Stimulated activated memory B cell treated with anti-CD40 and anti-IgM and Interleukin-4, amounts not matched to agents 10 μg/mL and 1 μg/mL and 100 μg/mL, for 72 hours (primary cell): ENCODE measurements around the gene LRRC46.
A peak's percentile ranks its signal among the peaks of the same experiment; 100 is the strongest.

ENCODE experiments used
- ATAC-seq: fragments of 150-1000 bp; cut with Tn5 transposase; 2 replicates; pipeline ENCODE4 v1.10.0; 2021
- H3K27ac Mint-ChIP-seq: one replicate; pipeline ENCODE4 v1.8.0; 2022; ENCODE audit warnings: mild to moderate bottlenecking, mixed read lengths
- H3K27me3 Mint-ChIP-seq: one replicate; pipeline ENCODE4 v1.8.0; 2022; ENCODE audit warnings: mixed read lengths
- H3K36me3 Mint-ChIP-seq: one replicate; pipeline ENCODE4 v1.8.0; 2022; ENCODE audit warnings: mixed read lengths
- H3K4me1 Mint-ChIP-seq: one replicate; pipeline ENCODE4 v1.8.0; 2022; ENCODE audit warnings: mixed read lengths
- H3K4me3 Mint-ChIP-seq: one replicate; pipeline ENCODE4 v1.8.0; 2022; ENCODE audit warnings: mild to moderate bottlenecking, moderate library complexity, mixed read lengths
- H3K9me3 Mint-ChIP-seq: one replicate; pipeline ENCODE4 v1.8.0; 2022; ENCODE audit warnings: mixed read lengths

The LRRC46 gene, protein sequence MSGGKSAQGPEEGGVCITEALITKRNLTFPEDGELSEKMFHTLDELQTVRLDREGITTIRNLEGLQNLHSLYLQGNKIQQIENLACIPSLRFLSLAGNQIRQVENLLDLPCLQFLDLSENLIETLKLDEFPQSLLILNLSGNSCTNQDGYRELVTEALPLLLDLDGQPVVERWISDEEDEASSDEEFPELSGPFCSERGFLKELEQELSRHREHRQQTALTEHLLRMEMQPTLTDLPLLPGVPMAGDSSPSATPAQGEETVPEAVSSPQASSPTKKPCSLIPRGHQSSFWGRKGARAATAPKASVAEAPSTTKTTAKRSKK

DNA sequence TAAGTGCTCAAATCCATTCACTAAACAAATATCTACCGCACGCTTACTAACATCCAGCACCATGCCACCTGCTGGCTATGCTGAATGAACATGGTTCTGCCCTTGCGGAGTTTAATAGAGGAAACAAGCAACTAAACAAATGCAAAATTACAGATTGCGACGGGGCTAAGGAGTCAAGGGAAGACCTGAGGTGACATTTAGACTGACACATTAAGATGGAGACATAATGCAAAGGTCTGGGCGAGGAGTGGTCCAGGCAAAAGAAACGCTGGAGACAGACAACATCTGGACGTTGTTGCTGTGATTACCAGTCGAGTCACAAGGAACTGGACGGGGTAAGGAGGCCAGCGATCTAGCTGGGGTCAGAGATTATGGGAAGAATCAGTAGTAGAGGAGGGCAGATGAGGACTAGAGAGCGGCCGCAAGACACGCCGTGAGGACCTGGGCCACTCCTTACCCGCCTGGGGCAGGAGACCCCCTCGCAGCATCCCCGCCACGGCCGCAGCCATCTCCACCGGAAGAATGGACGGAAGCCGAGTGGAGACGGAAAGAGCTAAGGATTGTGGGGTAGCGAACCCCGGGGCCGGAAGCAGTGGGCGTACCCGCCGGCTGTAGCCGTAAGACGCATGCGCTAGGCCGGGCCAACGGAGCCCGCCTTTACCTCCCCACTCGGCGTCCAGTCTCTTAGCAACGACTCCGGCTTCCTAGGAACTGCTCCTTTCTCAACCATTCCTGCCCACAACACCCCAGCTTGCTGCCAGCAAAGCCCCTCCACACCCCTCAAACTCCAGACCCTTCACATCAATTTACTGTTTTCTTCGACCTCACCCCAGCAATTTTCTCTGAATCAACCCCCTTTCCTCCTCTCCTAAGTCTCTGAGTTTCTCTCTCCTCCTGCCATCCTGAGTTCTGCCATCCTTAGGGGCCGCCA lies at the start of gene LRRC46, which contains the start of gene MRPL10:
Gene LRRC46, plus strand, starts transcription at position 668 of the 931 bp plus-strand sequence. CDS start 320 bp downstream, outside the sequence.
Gene MRPL10, minus strand, starts transcription at position 539 of the 931 bp plus-strand sequence. Its CDS starts 30 bp downstream, at position 509.
- peak; percentile 94 for ATAC-seq

DNA sequence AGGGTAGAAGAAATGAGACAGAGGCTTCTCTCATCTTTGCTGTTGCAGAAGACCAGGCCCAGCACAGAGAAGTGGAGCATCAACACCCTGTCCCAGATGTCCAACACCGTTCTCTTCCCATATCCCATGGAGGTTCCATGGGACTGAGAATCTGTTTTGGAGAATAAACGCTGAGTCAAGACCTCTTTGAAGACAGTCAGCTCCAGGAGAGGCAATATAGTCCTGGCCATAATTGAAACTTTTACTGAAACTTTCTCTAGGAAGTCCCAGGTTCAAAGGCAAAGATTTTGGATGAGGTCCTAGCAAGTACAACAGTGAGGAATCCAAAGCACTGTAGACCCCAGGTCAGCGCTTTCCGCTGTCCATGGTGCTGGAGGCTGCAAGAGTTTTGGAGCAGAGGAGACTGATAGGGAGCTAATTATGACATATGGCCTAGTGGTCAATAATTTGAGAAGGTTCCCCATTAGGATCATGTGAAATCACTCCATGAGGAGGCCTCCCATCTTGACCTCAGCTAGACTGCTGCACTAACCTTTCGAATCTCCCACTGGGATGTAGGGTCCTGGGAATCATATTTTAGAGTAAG lies 45.8 kb upstream of the LRRC46 start:
- H3K27ac Mint-ChIP-seq, result no peak overlapping the region

More for the DNA sequence above, at the start of gene LRRC46, which contains the start of gene MRPL10:
- H3K27ac Mint-ChIP-seq, result peak within 1 kb of the TSS; percentile 89
- peaks cover 29% of the 10 kb centered on the region for H3K4me1 Mint-ChIP-seq
- H3K4me3 Mint-ChIP-seq, result peak within 1 kb of the TSS; percentile 93
- no peaks in the 10 kb centered on the region for H3K9me3 Mint-ChIP-seq
- H3K27me3 Mint-ChIP-seq, result no peaks in the 10 kb centered on the region
- H3K36me3 Mint-ChIP-seq, result peaks cover 22% of the 10 kb centered on the region

DNA sequence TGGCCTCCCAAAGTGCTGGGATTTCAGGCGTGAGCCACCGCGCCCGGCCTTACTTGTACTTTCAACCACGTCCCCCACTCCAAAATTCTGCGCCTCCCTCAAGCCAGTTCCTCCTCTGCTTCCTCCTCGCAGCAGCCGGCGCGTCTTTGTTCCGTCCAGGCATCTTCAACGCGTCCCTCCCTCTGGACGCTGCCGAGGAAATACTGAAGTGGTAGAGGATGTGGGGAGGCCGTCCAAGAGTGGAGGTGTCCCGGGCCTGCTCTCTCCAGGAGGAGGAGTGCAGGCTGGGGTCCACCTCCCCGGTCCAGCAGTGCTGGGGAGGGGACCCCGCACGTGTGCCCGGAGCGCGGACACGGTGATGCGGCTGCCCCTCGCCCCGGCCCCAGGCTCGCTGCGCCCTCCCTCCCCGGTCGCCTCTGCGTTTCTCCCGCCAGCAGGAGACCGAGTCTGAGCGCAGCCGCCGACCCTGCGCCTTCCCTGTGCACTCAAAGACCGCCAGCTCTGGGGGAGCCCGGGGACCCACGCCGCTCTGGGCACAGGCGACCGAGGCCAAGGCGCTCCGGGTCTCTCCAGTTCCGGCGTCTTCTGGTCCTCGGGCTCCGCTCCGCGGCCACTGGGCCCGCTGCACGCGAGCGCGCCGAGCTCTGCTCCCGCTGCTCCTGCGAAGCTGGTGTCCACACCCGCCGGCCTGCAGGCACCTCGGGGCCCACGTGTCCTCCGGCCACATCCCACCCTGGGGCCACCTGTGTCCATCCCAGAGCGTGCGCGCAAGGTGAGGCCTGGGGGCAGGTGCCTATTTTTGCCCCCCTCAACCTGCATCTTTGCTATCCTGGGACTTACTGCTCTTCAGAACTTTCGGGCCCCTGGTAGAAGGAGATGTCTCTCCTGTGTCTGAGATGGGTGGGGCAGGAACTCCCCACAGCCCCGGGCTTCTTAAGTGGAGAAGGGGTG lies 41.6 kb upstream of the LRRC46 start:
- Mint-ChIP-seq H3K4me3 (peak overlapping the region; percentile 59), H3K4me1 (peaks cover 17% of the 10 kb centered on the region), H3K27me3 (peaks cover 82% of the 10 kb centered on the region), H3K36me3 (no peaks in the 10 kb centered on the region), H3K9me3 (no peaks in the 10 kb centered on the region), H3K27ac (no peak overlapping the region)
- peak; percentile 83 for ATAC-seq

More for the DNA sequence above, 45.8 kb upstream of the LRRC46 start:
- H3K4me3 Mint-ChIP-seq, result no peak overlapping the region
- H3K4me1 Mint-ChIP-seq, result peaks cover 8% of the 10 kb centered on the region
- no peak for ATAC-seq
- peaks cover 73% of the 10 kb centered on the region for H3K27me3 Mint-ChIP-seq
- no peaks in the 10 kb centered on the region for H3K9me3 Mint-ChIP-seq
- no peaks in the 10 kb centered on the region for H3K36me3 Mint-ChIP-seq

DNA sequence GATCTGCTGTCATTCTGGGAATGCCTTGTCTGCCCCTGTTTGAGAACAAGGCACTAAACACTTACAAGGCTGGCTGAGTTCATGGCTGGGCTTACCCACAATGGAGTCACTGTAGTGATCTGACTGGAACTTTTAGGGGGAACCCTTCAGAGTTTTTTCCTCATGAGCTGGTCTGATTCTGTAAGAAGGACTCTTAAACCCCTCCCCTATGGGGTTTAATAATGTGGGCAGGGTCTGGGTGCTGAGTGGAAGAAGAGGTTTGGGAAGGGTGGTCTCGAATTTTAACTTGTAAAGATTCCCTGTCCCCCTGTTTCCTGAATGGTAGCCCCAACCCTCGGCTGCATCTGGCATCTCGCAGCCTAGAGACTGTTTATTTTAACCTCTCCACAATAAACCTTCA lies 40.4 kb upstream of the LRRC46 start:
- ATAC-seq, result no peak
- no peaks in the 10 kb centered on the region for H3K36me3 Mint-ChIP-seq
- H3K27me3 Mint-ChIP-seq, result peaks cover 86% of the 10 kb centered on the region
- no peaks in the 10 kb centered on the region for H3K9me3 Mint-ChIP-seq
- H3K27ac Mint-ChIP-seq, result no peak overlapping the region
- H3K4me1 Mint-ChIP-seq, result peaks cover 17% of the 10 kb centered on the region
- H3K4me3 Mint-ChIP-seq, result no peak overlapping the region

- ATAC-seq, result no peak
- H3K27ac Mint-ChIP-seq, result no peak overlapping the region
- peaks cover 17% of the 10 kb centered on the region for H3K4me1 Mint-ChIP-seq
- no peaks in the 10 kb centered on the region for H3K36me3 Mint-ChIP-seq
- H3K27me3 Mint-ChIP-seq, result peaks cover 79% of the 10 kb centered on the region
- no peaks in the 10 kb centered on the region for H3K9me3 Mint-ChIP-seq
- no peak overlapping the region for H3K4me3 Mint-ChIP-seq
These were observed 39.0 kb upstream of the LRRC46 start for GRCh38 chr17:47792457-47792856.

DNA sequence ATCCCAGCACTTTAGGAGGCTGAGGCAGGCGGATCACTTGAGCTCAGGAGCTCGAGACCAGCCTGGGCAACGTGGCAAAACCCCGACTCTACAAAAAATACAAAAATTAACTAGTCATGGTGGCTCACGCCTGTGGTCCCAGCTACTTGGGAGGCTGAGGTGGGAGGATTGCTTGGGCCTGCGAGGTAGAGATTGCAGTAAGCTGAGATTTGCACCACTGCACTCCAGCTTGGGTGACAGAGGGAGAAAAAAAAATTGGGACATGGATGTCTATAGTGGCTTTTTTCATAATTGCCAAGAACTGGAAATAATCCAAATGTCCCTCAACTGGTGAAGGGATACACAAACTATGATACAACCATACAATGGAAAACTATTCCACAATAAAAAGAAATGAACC lies 38.5 kb upstream of the LRRC46 start:
- Mint-ChIP-seq H3K9me3 (no peaks in the 10 kb centered on the region), H3K27me3 (peaks cover 79% of the 10 kb centered on the region), H3K36me3 (no peaks in the 10 kb centered on the region), H3K4me1 (peaks cover 17% of the 10 kb centered on the region), H3K27ac (no peak overlapping the region), H3K4me3 (no peak overlapping the region)
- no peak for ATAC-seq

GRCh38 chr17:47797797-47798196 lies 33.7 kb upstream of the LRRC46 start:
- no peak for ATAC-seq
- Mint-ChIP-seq H3K4me1 (peaks cover 10% of the 10 kb centered on the region), H3K36me3 (no peaks in the 10 kb centered on the region), H3K4me3 (no peak overlapping the region), H3K9me3 (no peaks in the 10 kb centered on the region), H3K27me3 (peaks cover 46% of the 10 kb centered on the region), H3K27ac (no peak overlapping the region)

DNA sequence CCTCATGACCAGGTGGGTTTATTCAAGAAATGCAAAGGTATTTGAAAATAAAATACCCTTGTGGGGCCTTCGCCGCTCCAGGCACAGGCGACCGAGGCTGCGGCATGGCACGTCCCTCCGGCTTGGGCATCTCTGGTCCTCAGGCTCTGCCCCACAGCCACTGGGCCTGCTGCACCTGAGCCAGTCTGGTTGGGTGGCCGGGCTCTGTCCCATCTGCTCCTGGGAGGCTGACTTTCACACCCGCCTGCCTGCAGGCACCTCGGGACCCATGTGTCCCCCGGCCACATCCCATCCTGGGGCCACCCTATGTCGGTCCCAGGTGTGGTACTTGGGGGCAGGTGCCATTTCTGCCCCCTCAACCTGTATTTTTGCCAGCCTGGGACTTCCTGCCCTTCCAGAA lies 30.8 kb upstream of the LRRC46 start:
- H3K36me3 Mint-ChIP-seq, result no peaks in the 10 kb centered on the region
- ATAC-seq, result no peak
- no peak overlapping the region for H3K27ac Mint-ChIP-seq
- no peaks in the 10 kb centered on the region for H3K4me1 Mint-ChIP-seq
- no peak overlapping the region for H3K4me3 Mint-ChIP-seq
- no peaks in the 10 kb centered on the region for H3K9me3 Mint-ChIP-seq
- H3K27me3 Mint-ChIP-seq, result peaks cover 17% of the 10 kb centered on the region

DNA sequence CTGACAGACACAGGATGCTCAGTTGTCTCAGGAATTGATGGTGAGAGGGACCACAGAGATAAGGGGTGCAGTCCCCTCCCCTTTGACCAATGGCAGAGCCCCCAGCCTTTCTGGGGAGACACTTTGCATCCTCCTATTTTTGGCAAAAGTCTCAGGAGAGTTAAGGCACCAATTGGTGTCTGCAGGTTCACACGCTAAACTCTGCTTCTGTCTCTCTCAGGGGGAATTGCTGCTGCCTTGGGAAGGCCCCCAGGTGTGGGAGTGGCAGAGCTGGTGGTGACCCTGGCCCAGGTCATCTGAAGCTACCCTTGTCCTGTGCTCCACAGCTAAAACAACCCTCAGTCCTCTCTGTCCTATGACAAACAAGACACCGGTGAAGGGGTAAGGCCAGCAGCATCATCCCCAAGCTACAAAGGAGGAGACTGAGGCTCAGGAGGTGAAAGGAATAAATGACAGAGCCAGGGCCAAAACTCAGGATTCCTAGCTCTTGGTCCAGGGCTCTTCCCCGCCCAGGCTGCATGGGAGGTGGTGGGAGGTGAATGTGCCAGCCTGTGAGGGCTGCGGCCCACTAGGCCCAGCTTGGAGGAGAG lies 30.2 kb upstream of the LRRC46 start:
- no peak for ATAC-seq
- peaks cover 4% of the 10 kb centered on the region for H3K36me3 Mint-ChIP-seq
- H3K9me3 Mint-ChIP-seq, result no peaks in the 10 kb centered on the region
- no peaks in the 10 kb centered on the region for H3K4me1 Mint-ChIP-seq
- H3K4me3 Mint-ChIP-seq, result no peak overlapping the region
- peaks cover 15% of the 10 kb centered on the region for H3K27me3 Mint-ChIP-seq
- no peak overlapping the region for H3K27ac Mint-ChIP-seq

DNA sequence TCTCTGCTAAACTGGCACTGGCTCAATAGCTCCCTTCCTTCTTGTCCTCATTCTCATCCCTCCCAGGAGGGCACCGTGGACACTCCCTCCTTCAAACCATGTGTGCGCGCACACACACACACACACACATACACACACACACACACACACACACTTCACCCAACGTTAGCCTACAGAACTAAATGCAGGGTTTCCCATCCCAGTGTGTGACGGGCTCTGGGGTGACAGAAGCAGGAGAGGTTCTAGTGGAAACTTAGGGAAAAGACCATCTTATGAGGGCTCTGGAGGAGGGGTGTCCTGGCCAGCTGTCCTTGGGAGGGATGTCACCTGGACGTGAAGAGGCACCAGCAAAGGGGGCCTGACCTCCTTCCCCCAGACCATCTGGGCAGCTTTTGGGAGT lies 29.6 kb upstream of the LRRC46 start:
- Mint-ChIP-seq H3K27ac (no peak overlapping the region), H3K36me3 (peaks cover 10% of the 10 kb centered on the region), H3K4me3 (no peak overlapping the region), H3K27me3 (peaks cover 15% of the 10 kb centered on the region), H3K4me1 (no peaks in the 10 kb centered on the region), H3K9me3 (no peaks in the 10 kb centered on the region)
- ATAC-seq, result no peak

DNA sequence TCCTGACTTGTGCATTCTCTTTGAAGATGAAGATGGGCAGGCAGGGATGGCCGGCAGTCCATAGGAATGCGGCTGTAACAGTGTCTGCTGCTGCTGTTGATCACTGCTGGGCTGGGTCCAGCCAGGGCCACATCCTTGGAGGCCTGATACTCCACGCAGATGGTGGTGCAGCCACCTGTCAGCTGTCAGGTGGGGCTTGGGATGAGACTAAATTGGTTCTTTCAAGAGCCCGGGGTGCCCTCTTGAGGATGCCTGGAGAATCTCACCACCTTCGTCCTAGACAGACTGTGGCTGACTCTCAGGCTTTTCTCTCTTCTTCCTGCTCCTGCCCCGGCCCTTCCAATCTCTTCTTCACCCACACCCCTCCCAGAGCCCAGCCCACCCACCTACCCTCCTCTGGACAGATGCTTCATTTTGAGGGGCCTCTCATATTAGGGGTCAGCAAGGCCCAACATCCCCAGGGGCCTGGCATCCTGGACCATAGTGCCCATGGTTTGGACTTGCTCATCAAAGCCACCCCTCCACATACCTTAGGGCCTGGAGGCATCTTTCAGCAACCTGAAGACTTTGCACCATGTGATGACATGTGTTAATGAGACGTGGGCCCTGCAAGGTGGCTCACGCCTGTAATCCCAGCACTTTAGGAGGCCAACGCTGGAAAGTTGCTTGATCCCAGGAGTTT lies 29.0 kb upstream of the LRRC46 start:
- peaks cover 16% of the 10 kb centered on the region for H3K36me3 Mint-ChIP-seq
- peak; percentile 85 for ATAC-seq
- H3K9me3 Mint-ChIP-seq, result no peaks in the 10 kb centered on the region
- no peak overlapping the region for H3K4me3 Mint-ChIP-seq
- no peak overlapping the region for H3K27ac Mint-ChIP-seq
- no peaks in the 10 kb centered on the region for H3K4me1 Mint-ChIP-seq
- peaks cover 13% of the 10 kb centered on the region for H3K27me3 Mint-ChIP-seq

DNA sequence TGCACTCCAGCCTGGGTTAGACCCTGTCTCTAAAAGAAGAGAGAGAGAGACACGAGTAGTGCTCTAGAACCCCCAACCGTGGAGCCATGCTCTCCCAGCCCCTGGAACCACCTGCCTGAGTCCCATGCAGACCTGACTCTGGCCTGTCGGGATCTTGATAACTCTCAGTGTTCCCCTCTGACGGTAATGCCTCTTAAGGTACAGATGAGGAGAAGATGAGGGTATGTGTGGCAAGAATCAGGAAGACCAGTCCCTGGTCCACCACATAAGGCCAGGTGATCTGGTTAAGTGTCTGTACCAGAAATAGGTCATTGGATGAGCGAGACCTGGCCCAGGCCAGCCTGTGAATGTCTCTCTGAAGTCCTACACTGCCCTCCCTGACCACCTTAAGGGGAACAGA lies 28.3 kb upstream of the LRRC46 start:
- no peak overlapping the region for H3K4me3 Mint-ChIP-seq
- peaks cover 23% of the 10 kb centered on the region for H3K36me3 Mint-ChIP-seq
- H3K27me3 Mint-ChIP-seq, result peaks cover 6% of the 10 kb centered on the region

GRCh38 chr17:47803751-47804150 lies 27.7 kb upstream of the LRRC46 start:
- H3K27ac Mint-ChIP-seq, result no peak overlapping the region

More for the DNA sequence above, 28.3 kb upstream of the LRRC46 start:
- Mint-ChIP-seq H3K9me3 (no peaks in the 10 kb centered on the region), H3K4me1 (no peaks in the 10 kb centered on the region), H3K27ac (no peak overlapping the region)
- ATAC-seq, result no peak

More at GRCh38 chr17:47803751-47804150, 27.7 kb upstream of the LRRC46 start:
- Mint-ChIP-seq H3K36me3 (peaks cover 29% of the 10 kb centered on the region), H3K4me1 (no peaks in the 10 kb centered on the region), H3K9me3 (no peaks in the 10 kb centered on the region), H3K4me3 (no peak overlapping the region), H3K27me3 (peaks cover under 1% of the 10 kb centered on the region)
- ATAC-seq, result no peak
